ENCODE results near the gene IGFL1. TPM values are rescaled to one million over a fixed set of nuclear protein-coding genes. Genes with fewer than 3 reads are reported as not detected.
"Not testable (repeated sequence)": the region's sequence is repeated elsewhere in the genome, so short reads cannot be mapped to it uniquely, and the experiment has no call there.

IGFL1 gene
- total RNA-seq, 4 donors from 2014 or later = not detected

GRCh38 chr19:46241626-46242025 is 12.1 kb downstream of the IGFL1 start:
- Histone ChIP-seq H3K4me1 (no peaks in the 10 kb centered on the region), H3K4me3 (no peak overlapping the region), H3K9me3 (no peaks in the 10 kb centered on the region), H3K27me3 (peaks cover 0 to 61% (median 6%) of the 10 kb centered on the region in 4 donors), H3K36me3 (no peaks in the 10 kb centered on the region), H3K27ac (replicated peaks in 1 of 4) (no peak overlapping the region)
- DNase-seq (ENCODE audit: extremely low spot score) = no peak
- 29% methylated on average over 2 of the region's 2 CpGs for WGBS
- no peak for TF ChIP-seq EP300 (IDR thresholded peaks at IDR 0.05)
- TF ChIP-seq POLR2A (IDR thresholded peaks at IDR 0.05; ENCODE audit: low read depth) = no peak
- no peak for TF ChIP-seq POLR2AphosphoS5 (IDR thresholded peaks at IDR 0.05)
- TF ChIP-seq CTCF (IDR thresholded peaks at IDR 0.05) = no peak
- intact Hi-C loops (cut with DNase I) = no loop called here

GRCh38 chr19:46243081-46243654 is 13.6 kb downstream of the IGFL1 start:
- peaks cover 0 to 62% (median 6%) of the 10 kb centered on the region in 4 donors for H3K27me3 ChIP-seq
- H3K27ac ChIP-seq (replicated peaks in 1 of 4); H3K9me3 ChIP-seq; DNase-seq (ENCODE audit: extremely low spot score); H3K4me1 ChIP-seq; H3K36me3 ChIP-seq; intact Hi-C loops (cut with DNase I); H3K4me3 ChIP-seq: not testable (repeated sequence)
- 88% methylated on average over 6 of the region's 6 CpGs for WGBS

- peaks cover 0 to 39% (median 0%) of the 10 kb centered on the region in 4 donors for H3K27me3 ChIP-seq
- no peak overlapping the region for H3K4me3 ChIP-seq
- no peak overlapping the region for H3K27ac ChIP-seq (replicated peaks in 1 of 4)
- H3K4me1 ChIP-seq = no peaks in the 10 kb centered on the region
- 68% methylated on average over 3 of the region's 3 CpGs for WGBS
- TF ChIP-seq POLR2A (IDR thresholded peaks at IDR 0.05; ENCODE audit: low read depth) (no peak), CTCF (IDR thresholded peaks at IDR 0.05) (no peak), POLR2AphosphoS5 (IDR thresholded peaks at IDR 0.05) (no peak), EP300 (IDR thresholded peaks at IDR 0.05) (no peak)
- H3K36me3 ChIP-seq = no peaks in the 10 kb centered on the region
- H3K9me3 ChIP-seq = no peaks in the 10 kb centered on the region
- intact Hi-C loops (cut with DNase I) = no loop called here
- no peak for DNase-seq (ENCODE audit: extremely low spot score)
Observed at GRCh38 chr19:46250076-46250735, 20.7 kb downstream of the IGFL1 start.

- intact Hi-C loops (cut with DNase I) = no loop called here
- no peak for TF ChIP-seq POLR2AphosphoS5 (IDR thresholded peaks at IDR 0.05)
- no peak for TF ChIP-seq EP300 (IDR thresholded peaks at IDR 0.05)
- no peak for TF ChIP-seq CTCF (IDR thresholded peaks at IDR 0.05)
- TF ChIP-seq POLR2A (IDR thresholded peaks at IDR 0.05; ENCODE audit: low read depth) = no peak
- WGBS = 73% methylated on average over 5 of the region's 5 CpGs
Observed at GRCh38 chr19:46251416-46251815, 21.9 kb downstream of the IGFL1 start.

GRCh38 chr19:46254776-46255175 is 25.2 kb downstream of the IGFL1 start:
- Histone ChIP-seq H3K27ac (replicated peaks in 1 of 4) (no peak overlapping the region), H3K4me1 (no peaks in the 10 kb centered on the region), H3K27me3 (peaks cover 0 to 19% (median 0%) of the 10 kb centered on the region in 4 donors), H3K36me3 (no peaks in the 10 kb centered on the region), H3K4me3 (no peak overlapping the region), H3K9me3 (no peaks in the 10 kb centered on the region)
- intact Hi-C loops (cut with DNase I) = no loop called here
- DNase-seq (ENCODE audit: extremely low spot score) = no peak
- no peak for TF ChIP-seq EP300 (IDR thresholded peaks at IDR 0.05)
- TF ChIP-seq POLR2A (IDR thresholded peaks at IDR 0.05; ENCODE audit: low read depth) = no peak
- TF ChIP-seq CTCF (IDR thresholded peaks at IDR 0.05) = no peak
- TF ChIP-seq POLR2AphosphoS5 (IDR thresholded peaks at IDR 0.05) = no peak
- 80% methylated on average over 4 of the region's 4 CpGs for WGBS

More at GRCh38 chr19:46251416-46251815, 21.9 kb downstream of the IGFL1 start:
- H3K4me1 ChIP-seq = no peaks in the 10 kb centered on the region
- H3K9me3 ChIP-seq = no peaks in the 10 kb centered on the region
- no peak overlapping the region for H3K4me3 ChIP-seq
- peaks cover 0 to 27% (median 0%) of the 10 kb centered on the region in 4 donors for H3K27me3 ChIP-seq
- no peak overlapping the region for H3K27ac ChIP-seq (replicated peaks in 1 of 4)
- H3K36me3 ChIP-seq = no peaks in the 10 kb centered on the region
- no peak for DNase-seq (ENCODE audit: extremely low spot score)
